GM12875 (cell line): ENCODE measurements around the gene HSPG2.
"Not testable (repeated sequence)": the region's sequence is repeated elsewhere in the genome, so short reads cannot be mapped to it uniquely, and the experiment has no call there.

Experiments
- H3K4me3 ChIP-seq: one replicate; pipeline ENCODE4 v1.5.1; 2011; ENCODE audit warnings: low read depth, low read length, control low read depth
- CTCF ChIP-seq: IDR thresholded peaks from 2 replicates; pipeline ENCODE4 v1.5.1; 2011; ENCODE audit warnings: low read depth, mild to moderate bottlenecking, control low read depth, inconsistent platforms, low read length, moderate library complexity, borderline replicate concordance; ENCODE audit not compliant: insufficient read depth

Gene HSPG2

DNA sequence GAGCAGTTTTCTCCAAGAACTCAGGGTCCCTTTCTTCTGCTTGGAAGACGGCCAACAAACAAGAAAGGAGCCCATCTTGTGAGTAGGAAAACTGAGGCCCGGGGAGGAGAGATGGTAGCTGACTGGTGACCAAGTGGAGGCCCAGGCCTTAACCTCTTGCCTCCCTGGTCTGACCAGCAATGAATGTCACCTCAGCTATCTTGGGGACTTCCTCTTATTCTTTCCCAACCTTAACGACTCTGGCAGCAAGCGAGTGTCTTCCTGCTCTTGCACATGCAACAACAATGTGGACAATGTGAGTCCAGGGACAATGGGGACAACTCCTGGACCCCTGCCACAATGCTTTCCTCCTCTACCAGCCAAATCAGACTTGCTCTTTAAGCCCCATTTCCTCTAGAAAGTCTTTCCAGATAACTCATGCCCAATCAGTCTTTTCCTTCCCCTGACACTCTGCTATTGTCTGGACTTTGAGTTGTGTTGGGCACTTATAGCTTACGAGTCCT lies 12.6 kb downstream of the HSPG2 start:
- no peak overlapping the region for H3K4me3 ChIP-seq
- no peak for TF ChIP-seq CTCF

GRCh38 chr1:21922090-21923013 lies 14.8 kb downstream of the HSPG2 start:
- TF ChIP-seq CTCF = no peak
- H3K4me3 ChIP-seq = no peak overlapping the region

- no peak for TF ChIP-seq CTCF
- H3K4me3 ChIP-seq = no peak overlapping the region
These were observed 15.8 kb downstream of the HSPG2 start for GRCh38 chr1:21921100-21921875.

DNA sequence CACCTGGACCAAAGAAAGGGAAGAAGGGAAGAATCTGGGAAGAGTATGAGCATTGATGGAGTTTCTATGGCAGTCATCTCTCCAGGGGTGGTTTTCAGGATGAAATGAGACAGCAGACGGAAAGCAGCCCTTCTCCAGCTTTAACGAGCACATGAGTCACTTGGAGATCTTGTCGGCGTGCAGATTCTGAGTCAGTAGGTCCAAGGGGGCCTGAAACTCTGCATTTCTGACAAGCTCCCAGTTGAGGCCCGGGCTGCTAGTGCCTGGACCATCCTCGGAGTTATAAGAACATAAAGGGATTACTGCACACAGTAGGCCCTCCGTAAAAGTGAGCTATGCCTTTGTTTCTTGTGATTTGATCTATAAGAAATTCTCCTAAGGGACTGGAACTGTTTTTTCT lies 17.6 kb downstream of the HSPG2 start:
- TF ChIP-seq CTCF = no peak
- no peak overlapping the region for H3K4me3 ChIP-seq

DNA sequence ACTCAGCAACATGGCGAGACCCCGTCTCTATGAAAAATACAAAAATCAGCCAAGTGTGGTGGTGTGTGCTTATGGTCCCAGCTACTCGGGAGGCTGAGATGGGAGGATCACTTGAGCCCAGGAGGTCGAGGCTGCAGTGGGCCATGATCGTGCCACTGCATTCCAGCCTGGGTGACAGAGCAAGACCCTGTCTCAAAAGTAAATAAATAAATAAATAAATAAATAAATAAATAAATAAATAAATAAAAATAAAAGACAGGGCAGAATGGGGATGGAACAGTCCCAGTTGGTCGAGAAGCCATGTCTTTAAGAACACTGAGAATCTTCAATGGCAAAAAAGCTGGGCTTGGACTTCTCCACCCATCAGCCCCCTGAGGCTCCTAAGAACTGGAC lies 19.9 kb downstream of the HSPG2 start:
- not testable (repeated sequence) for H3K4me3 ChIP-seq

DNA sequence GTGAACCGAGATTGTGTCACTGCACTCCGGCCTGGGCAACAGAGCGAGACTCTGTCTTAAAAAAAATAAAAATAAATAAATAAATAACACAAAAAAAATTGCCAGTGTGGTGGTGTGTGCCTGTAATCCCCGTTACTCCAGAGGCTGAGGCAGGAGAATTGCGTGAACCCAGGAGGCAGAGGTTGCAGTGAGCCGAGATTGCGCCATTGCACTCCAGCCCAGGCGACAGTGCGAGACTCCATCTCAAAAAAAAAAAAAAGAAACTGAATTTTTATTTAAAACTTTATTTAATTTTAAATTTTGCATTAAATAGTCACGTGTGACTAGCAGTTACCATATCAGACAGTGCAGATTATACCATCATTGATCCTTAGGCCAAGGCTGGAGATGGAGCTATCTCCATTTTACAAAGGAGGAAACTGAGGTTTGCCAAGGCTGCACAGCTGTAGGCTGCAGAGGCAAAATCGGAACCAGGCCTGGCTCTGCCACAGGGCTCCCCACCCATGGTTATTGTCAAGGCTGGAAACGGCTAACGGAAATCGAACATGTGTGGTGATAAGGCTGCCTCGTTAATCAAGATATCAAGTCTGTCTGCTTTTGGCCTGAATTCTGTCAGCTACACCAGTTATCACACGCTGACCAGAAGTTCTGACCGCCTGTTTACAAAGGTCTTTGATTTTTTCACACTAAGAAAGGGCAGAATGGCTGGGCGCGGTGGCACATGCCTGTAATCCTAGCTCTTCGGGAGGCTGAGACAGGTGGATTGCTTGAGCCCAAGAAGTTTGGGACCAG lies 20.5 kb downstream of the HSPG2 start:
- H3K4me3 ChIP-seq = no peak overlapping the region
- no peak for TF ChIP-seq CTCF
